ENCODE data around the gene HEATR5A. TPM values are rescaled to one million over a fixed set of nuclear protein-coding genes. Genes with fewer than 3 reads are reported as not detected.

HEATR5A gene
- total and polyA plus RNA-seq, 10 of the 15 experiments (the other 5 are each of a cell fraction or from before 2014, with no cell fraction given) = 5.1 to 37.1 (median 13.8) TPM

GRCh38 chr14:31418440-31418839 is 1.9 kb downstream of the HEATR5A start:
- no TSS peak for BruUV-seq (replicated peaks)
- H3K79me2 ChIP-seq (ENCODE audit: control insufficient read depth, insufficient read depth, low read length) = no peaks in the 10 kb centered on the region; the same call in none of the 2 replicates
- ATAC-seq (no peak), DNase-seq (ENCODE audit: low read depth, low spot score) (no peak), FAIRE-seq (no peak)
- H3K9me3 ChIP-seq (replicated peaks; ENCODE audit: control insufficient read depth, insufficient read depth, low read length) = no peaks in the 10 kb centered on the region
- no peak overlapping the region for H3K4me3 ChIP-seq
- no peak overlapping the region for H3K4me2 ChIP-seq (ENCODE audit: control insufficient read depth, insufficient read depth)
- POLR2A ChIA-PET = interaction anchor here (0.6 to 1.0 kb wide), 2 partner anchors 19 to 129 kb away, joined by 3 to 11 read pairs; no protein-coding TSS in a partner anchor
- in situ Hi-C loops (cut with MboI) = no loop called here
- H3K4me1 ChIP-seq (ENCODE audit: control insufficient read depth, insufficient read depth, low read length) = no peaks in the 10 kb centered on the region
- intact Hi-C loops (cut with micrococcal nuclease; ENCODE audit: unreplicated experiment) = no loop called here
- H4K20me1 ChIP-seq (ENCODE audit: control insufficient read depth, insufficient read depth) = no peaks in the 10 kb centered on the region
- H3K36me3 ChIP-seq (ENCODE audit: control insufficient read depth in 2 of 2, insufficient read depth in 2 of 2, low read length in 1 of 2) = no peaks in the 10 kb centered on the region
- TF ChIP-seq SPI1 (IDR thresholded peaks at IDR 0.05; ENCODE audit: borderline replicate concordance, insufficient read depth, low read depth, low read length) = peak; percentile 55; the same call in 1 of the 2 replicates
- no peak for TF ChIP-seq BACH1 (IDR thresholded peaks at IDR 0.05; ENCODE audit: borderline replicate concordance)
- TF ChIP-seq MTA2 (IDR thresholded peaks at IDR 0.05; ENCODE audit: low read depth) = peak; percentile 95
- WGBS (ENCODE audit: insufficient coverage, insufficient replicate concordance, low lambda C conversion rate, missing lambda C conversion rate) = 96% methylated on average over 1 of the region's 1 CpG
- CTCF ChIA-PET = interaction anchor here (0.6 to 2.0 kb wide), 4 partner anchors 19 to 647 kb away, joined by 3 to 8 read pairs (median 3); no protein-coding TSS in a partner anchor
- no peak overlapping the region for H2AFZ ChIP-seq (ENCODE audit: control insufficient read depth, low read depth, low read length)
- H3K27ac ChIP-seq (ENCODE audit: control insufficient read depth, insufficient read depth) = no peak overlapping the region
- SMC1A ChIA-PET (ENCODE audit: uncharacterized antibody, unreplicated experiment) = interaction anchor here (1.8 kb wide), 1 partner anchor 8 kb away, joined by 4 read pairs; no protein-coding TSS in a partner anchor
- H3K27me3 ChIP-seq (replicated peaks in 1 of 2; ENCODE audit: control insufficient read depth in 2 of 2, insufficient read depth in 2 of 2, low read length in 1 of 2) = no peaks in the 10 kb centered on the region
- RAD21 ChIA-PET (ENCODE audit: unreplicated experiment) = interaction anchor here (0.6 to 2.4 kb wide), 3 partner anchors 30 to 44 kb away, joined by 4 to 6 read pairs (median 5); no protein-coding TSS in a partner anchor
- no peak overlapping the region for H3K9ac ChIP-seq (ENCODE audit: control insufficient read depth, insufficient read depth, low read length)

DNA sequence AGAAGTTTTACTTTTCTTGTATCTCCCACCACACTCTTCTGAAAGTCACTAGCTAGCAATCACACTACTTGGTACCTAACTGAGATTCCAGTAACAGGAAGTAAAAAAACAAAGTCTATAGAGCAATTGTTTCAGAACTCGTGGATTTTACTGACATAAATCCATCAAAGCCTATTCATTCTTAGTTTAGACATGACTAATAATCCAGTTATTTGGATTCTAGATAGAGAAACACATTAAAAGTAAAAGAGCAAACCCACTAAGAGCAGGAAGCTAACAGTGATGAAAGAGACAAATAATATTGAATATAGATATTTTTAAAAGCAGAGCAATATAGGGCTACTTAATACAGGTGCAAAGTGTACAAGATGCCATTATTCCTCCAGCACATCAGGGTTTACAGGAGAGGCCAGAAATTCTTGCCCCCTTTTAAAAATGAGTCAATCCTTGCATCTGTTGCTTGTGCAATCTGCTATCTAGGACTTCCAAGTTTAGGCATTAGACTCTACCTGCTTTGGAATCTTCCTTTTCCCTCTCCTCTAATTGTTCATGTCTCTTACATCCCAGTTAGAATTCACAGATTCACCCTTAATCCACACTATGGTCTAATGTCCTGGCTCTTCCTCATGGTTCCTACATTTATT is 6.0 kb downstream of the HEATR5A start:
- H3K4me3 ChIP-seq = no peak overlapping the region
- CTCF ChIA-PET = interaction anchor here (0.9 to 1.3 kb wide), 2 partner anchors 10 to 34 kb away, joined by 3 read pairs; no protein-coding TSS in a partner anchor
- no peak for DNase-seq (ENCODE audit: low read depth, low spot score)
- in situ Hi-C loops (cut with MboI) (no loop called here), intact Hi-C loops (cut with micrococcal nuclease; ENCODE audit: unreplicated experiment) (no loop called here)
- TF ChIP-seq ZNF384 (IDR thresholded peaks at IDR 0.05; ENCODE audit: borderline replicate concordance, low read depth, low read length) = no peak
- TF ChIP-seq, protein P1, sequence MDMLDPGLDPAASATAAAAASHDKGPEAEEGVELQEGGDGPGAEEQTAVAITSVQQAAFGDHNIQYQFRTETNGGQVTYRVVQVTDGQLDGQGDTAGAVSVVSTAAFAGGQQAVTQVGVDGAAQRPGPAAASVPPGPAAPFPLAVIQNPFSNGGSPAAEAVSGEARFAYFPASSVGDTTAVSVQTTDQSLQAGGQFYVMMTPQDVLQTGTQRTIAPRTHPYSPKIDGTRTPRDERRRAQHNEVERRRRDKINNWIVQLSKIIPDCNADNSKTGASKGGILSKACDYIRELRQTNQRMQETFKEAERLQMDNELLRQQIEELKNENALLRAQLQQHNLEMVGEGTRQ (IDR thresholded peaks at IDR 0.05; ENCODE audit: borderline replicate concordance, low read depth, low read length) = no peak
- TF ChIP-seq HDAC2 (IDR thresholded peaks at IDR 0.05) = no peak
- no peak for TF ChIP-seq REST (IDR thresholded peaks at IDR 0.05; ENCODE audit: low read depth, low read length)
- H2AFZ ChIP-seq (ENCODE audit: control insufficient read depth, low read depth, low read length) = no peak overlapping the region
- no peaks in the 10 kb centered on the region; the same call in 1 of the 2 replicates for H3K4me1 ChIP-seq (ENCODE audit: control insufficient read depth, insufficient read depth, low read length)
- H3K9me3 ChIP-seq (replicated peaks; ENCODE audit: control insufficient read depth, insufficient read depth, low read length) = no peaks in the 10 kb centered on the region
- no peak overlapping the region for H3K9ac ChIP-seq (ENCODE audit: control insufficient read depth, insufficient read depth, low read length)
- RAD21 ChIA-PET (ENCODE audit: unreplicated experiment) = no interaction called here
- no peak overlapping the region for H3K27ac ChIP-seq (ENCODE audit: control insufficient read depth, insufficient read depth)
- SMC1A ChIA-PET (ENCODE audit: uncharacterized antibody, unreplicated experiment) = interaction anchor here (0.6 to 1.3 kb wide), 7 partner anchors 12 to 389 kb away, joined by 3 read pairs; no protein-coding TSS in a partner anchor
- no peaks in the 10 kb centered on the region for H4K20me1 ChIP-seq (ENCODE audit: control insufficient read depth, insufficient read depth)
- FAIRE-seq = no peak
- ATAC-seq = peak; percentile 47
- no peak overlapping the region for H3K4me2 ChIP-seq (ENCODE audit: control insufficient read depth, insufficient read depth)
- no peaks in the 10 kb centered on the region; the same call in 1 of the 2 replicates for H3K79me2 ChIP-seq (ENCODE audit: control insufficient read depth, insufficient read depth, low read length)
- no peaks in the 10 kb centered on the region for H3K36me3 ChIP-seq (ENCODE audit: control insufficient read depth in 2 of 2, insufficient read depth in 2 of 2, low read length in 1 of 2)
- BruUV-seq (replicated peaks) = no TSS peak
- H3K27me3 ChIP-seq (replicated peaks in 1 of 2; ENCODE audit: control insufficient read depth in 2 of 2, insufficient read depth in 2 of 2, low read length in 1 of 2) = no peaks in the 10 kb centered on the region
- WGBS (ENCODE audit: insufficient coverage, insufficient replicate concordance, low lambda C conversion rate, missing lambda C conversion rate) = 0% methylated on average over 1 of the region's 1 CpG
- POLR2A ChIA-PET = interaction anchor here (0.5 to 1.3 kb wide), 2 partner anchors 12 to 73 kb away, joined by 4 to 5 read pairs; no protein-coding TSS in a partner anchor
